ENCODE data around the gene ATP6V0A1.

DNA sequence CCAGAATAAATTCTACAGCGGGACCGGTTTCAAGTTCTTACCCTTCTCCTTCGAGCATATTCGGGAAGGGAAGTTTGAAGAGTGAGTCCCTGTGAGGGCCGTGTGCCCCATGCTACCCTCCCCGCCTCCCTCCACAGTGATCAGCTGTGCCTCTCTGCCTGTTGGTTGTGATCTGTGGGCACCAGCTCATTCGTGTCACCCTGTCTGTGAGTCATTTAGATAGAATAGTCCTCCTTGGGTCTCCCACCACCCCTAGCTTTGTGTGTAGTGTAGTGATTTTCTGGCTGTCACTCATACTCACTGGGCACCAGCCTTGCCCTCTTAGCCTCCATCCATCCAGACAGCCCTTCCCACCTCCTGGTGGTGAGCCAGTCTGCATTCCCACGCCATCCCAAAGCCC is 62.4 kb downstream of the ATP6V0A1 start:
- TF ChIP-seq POLR2AphosphoS5 (IDR thresholded peaks at IDR 0.05; ENCODE audit: insufficient read depth, low read depth, low read length) (no peak), EZH2 (IDR thresholded peaks at IDR 0.05; ENCODE audit: borderline replicate concordance, low read depth, low read length, severe bottlenecking) (no peak), MYC (IDR thresholded peaks at IDR 0.05; ENCODE audit: low read depth, low read length) (no peak)
- TF ChIP-seq, protein P1, sequence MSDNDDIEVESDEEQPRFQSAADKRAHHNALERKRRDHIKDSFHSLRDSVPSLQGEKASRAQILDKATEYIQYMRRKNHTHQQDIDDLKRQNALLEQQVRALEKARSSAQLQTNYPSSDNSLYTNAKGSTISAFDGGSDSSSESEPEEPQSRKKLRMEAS (IDR thresholded peaks at IDR 0.05; ENCODE audit: insufficient read depth, insufficient read length), result no peak
- TF ChIP-seq, protein P2, sequence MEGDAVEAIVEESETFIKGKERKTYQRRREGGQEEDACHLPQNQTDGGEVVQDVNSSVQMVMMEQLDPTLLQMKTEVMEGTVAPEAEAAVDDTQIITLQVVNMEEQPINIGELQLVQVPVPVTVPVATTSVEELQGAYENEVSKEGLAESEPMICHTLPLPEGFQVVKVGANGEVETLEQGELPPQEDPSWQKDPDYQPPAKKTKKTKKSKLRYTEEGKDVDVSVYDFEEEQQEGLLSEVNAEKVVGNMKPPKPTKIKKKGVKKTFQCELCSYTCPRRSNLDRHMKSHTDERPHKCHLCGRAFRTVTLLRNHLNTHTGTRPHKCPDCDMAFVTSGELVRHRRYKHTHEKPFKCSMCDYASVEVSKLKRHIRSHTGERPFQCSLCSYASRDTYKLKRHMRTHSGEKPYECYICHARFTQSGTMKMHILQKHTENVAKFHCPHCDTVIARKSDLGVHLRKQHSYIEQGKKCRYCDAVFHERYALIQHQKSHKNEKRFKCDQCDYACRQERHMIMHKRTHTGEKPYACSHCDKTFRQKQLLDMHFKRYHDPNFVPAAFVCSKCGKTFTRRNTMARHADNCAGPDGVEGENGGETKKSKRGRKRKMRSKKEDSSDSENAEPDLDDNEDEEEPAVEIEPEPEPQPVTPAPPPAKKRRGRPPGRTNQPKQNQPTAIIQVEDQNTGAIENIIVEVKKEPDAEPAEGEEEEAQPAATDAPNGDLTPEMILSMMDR (IDR thresholded peaks at IDR 0.05; ENCODE audit: extremely low read depth in 1 of 2, insufficient read depth in 1 of 2, low read depth in 1 of 2, low read length in 2 of 2), result no peak

Data from endothelial cell of umbilical vein (primary cell).